DOHH2 (cell line): ENCODE results near the gene DCAF6.

Source experiments
- H3F3A ChIP-seq: fragments of 200-600 bp; sonication (generic), shearing (Covaris generic); 2 replicates; pipeline ENCODE4 v1.6.0; 2016; ENCODE audit warnings: antibody characterized with exemption, mild to moderate bottlenecking; ENCODE audit not compliant: control insufficient read depth, insufficient read depth
- H3K27ac ChIP-seq: fragments of 200-600 bp; sonication (generic); 2 replicates; pipeline ENCODE4 v1.5.1; 2014; ENCODE audit warnings: low read depth, mild to moderate bottlenecking, low read length, moderate library complexity
- H3K27me3 ChIP-seq: fragments of 200-600 bp; sonication (generic); 2 replicates; pipeline ENCODE4 v1.6.1; 2014; ENCODE audit warnings: mild to moderate bottlenecking, low read length, mixed read lengths; ENCODE audit not compliant: control insufficient read depth
- H3K36me3 ChIP-seq: fragments of 200-600 bp; sonication (generic); 2 replicates; pipeline ENCODE4 v1.6.1; 2014; ENCODE audit warnings: mild to moderate bottlenecking, low read length, moderate library complexity, mixed read lengths; ENCODE audit not compliant: control insufficient read depth
- H3K4me1 ChIP-seq: fragments of 200-600 bp; sonication (generic); 2 replicates; pipeline ENCODE4 v1.6.1; 2014; ENCODE audit warnings: mild to moderate bottlenecking, low read length, mixed read lengths; ENCODE audit not compliant: control insufficient read depth
- H3K4me2 ChIP-seq: fragments of 200-600 bp; sonication (generic); 2 replicates; pipeline ENCODE4 v1.6.0; 2014; ENCODE audit warnings: mild to moderate bottlenecking, low read length, moderate library complexity
- H3K4me3 ChIP-seq: fragments of 200-600 bp; sonication (generic); 2 replicates; pipeline ENCODE4 v1.5.1; 2014; ENCODE audit warnings: mild to moderate bottlenecking, low read length, mixed read lengths
- H3K79me2 ChIP-seq: fragments of 200-600 bp; sonication (generic); 2 replicates; pipeline ENCODE4 v1.6.1; 2014; ENCODE audit warnings: mild to moderate bottlenecking, low read length, mixed read lengths; ENCODE audit not compliant: control insufficient read depth
- H3K9me2 ChIP-seq: fragments of 200-600 bp; sonication (generic); replicated peaks from 2 replicates; pipeline ENCODE4 v1.6.1; 2014; ENCODE audit warnings: mild to moderate bottlenecking, low read length, mixed read lengths; ENCODE audit not compliant: control insufficient read depth
- H3K9me3 ChIP-seq: fragments of 200-600 bp; sonication (generic); 2 replicates; pipeline ENCODE4 v1.6.1; 2014; ENCODE audit warnings: antibody characterized with exemption, low read length, mixed read lengths; ENCODE audit not compliant: control insufficient read depth, insufficient read depth
- H4K20me1 ChIP-seq: fragments of 200-600 bp; sonication (generic); 2 replicates; pipeline ENCODE4 v1.6.0; 2014; ENCODE audit warnings: low read depth, mild to moderate bottlenecking, antibody characterized with exemption, low read length, moderate library complexity; ENCODE audit not compliant: control insufficient read depth, insufficient read depth
- CTCF ChIP-seq: fragments of 200-600 bp; sonication (generic); IDR thresholded peaks from one replicate; pipeline ENCODE4 v1.5.1; 2014; ENCODE audit warnings: antibody characterized with exemption, mild to moderate bottlenecking, low read depth, low read length; ENCODE audit not compliant: poor library complexity, severe bottlenecking
- EZH2phosphoT487 ChIP-seq: fragments of 200-600 bp; sonication (generic); IDR thresholded peaks from 2 replicates; pipeline ENCODE4 v1.6.1; 2017; ENCODE audit warnings: borderline replicate concordance, mild to moderate bottlenecking, antibody characterized with exemption, low read length, moderate library complexity, mixed read lengths

DCAF6 gene

GRCh38 chr1:168065506-168065905, 129.0 kb downstream of the DCAF6 start:
- Histone ChIP-seq H3K9me3 (no peaks in the 10 kb centered on the region), H3K4me2 (no peak overlapping the region), H3K79me2 (no peaks in the 10 kb centered on the region), H3K27me3 (no peaks in the 10 kb centered on the region), H3K4me3 (no peak overlapping the region), H3F3A (no peaks in the 10 kb centered on the region; the same call in 1 of the 2 replicates), H4K20me1 (no peaks in the 10 kb centered on the region), H3K4me1 (no peaks in the 10 kb centered on the region), H3K36me3 (peaks cover 29% of the 10 kb centered on the region), H3K9me2 (no peaks in the 10 kb centered on the region), H3K27ac (no peak overlapping the region)
- no peak for TF ChIP-seq CTCF
- no peak for TF ChIP-seq EZH2phosphoT487

GRCh38 chr1:168069384-168069783, 132.9 kb downstream of the DCAF6 start:
- Histone ChIP-seq H3K4me3 (no peak overlapping the region), H3K36me3 (peaks cover 37% of the 10 kb centered on the region), H3K27me3 (no peaks in the 10 kb centered on the region), H3K79me2 (no peaks in the 10 kb centered on the region), H3K27ac (no peak overlapping the region), H4K20me1 (no peaks in the 10 kb centered on the region), H3F3A (no peaks in the 10 kb centered on the region), H3K9me2 (no peaks in the 10 kb centered on the region), H3K9me3 (no peaks in the 10 kb centered on the region), H3K4me2 (no peak overlapping the region), H3K4me1 (no peaks in the 10 kb centered on the region)
- no peak for TF ChIP-seq CTCF
- no peak for TF ChIP-seq EZH2phosphoT487

- no peak overlapping the region for H3K27ac ChIP-seq
- no peaks in the 10 kb centered on the region for H3F3A ChIP-seq
- TF ChIP-seq CTCF (no peak), EZH2phosphoT487 (no peak)
- peaks cover 5% of the 10 kb centered on the region for H3K36me3 ChIP-seq
- H3K4me1 ChIP-seq: no peaks in the 10 kb centered on the region
- no peaks in the 10 kb centered on the region for H4K20me1 ChIP-seq
- H3K9me3 ChIP-seq: no peaks in the 10 kb centered on the region
- H3K4me3 ChIP-seq: no peak overlapping the region
- H3K27me3 ChIP-seq: no peaks in the 10 kb centered on the region
- H3K4me2 ChIP-seq: no peak overlapping the region
- H3K9me2 ChIP-seq: no peaks in the 10 kb centered on the region
- no peaks in the 10 kb centered on the region for H3K79me2 ChIP-seq
Observed at GRCh38 chr1:168079761-168080160, 143.3 kb downstream of the DCAF6 start.
